NCI-H526 treated with DMSO at 0.1 percent for 48 hours (cell line): ENCODE measurements around the gene MFSD8.
A peak's percentile ranks its signal among the peaks of the same experiment; 100 is the strongest.
"Not testable (repeated sequence)": the region's sequence is repeated elsewhere in the genome, so short reads cannot be mapped to it uniquely, and the experiment has no call there.

Experiments used
- DNase-seq: peaks from one replicate; lab custom pipeline; 2025; lab: John Stamatoyannopoulos, UW

MFSD8 gene

GRCh38 chr4:127965062-127965802 lies at the start of gene MFSD8, which contains the start of gene ABHD18:
MFSD8 (minus strand) TSS chr4:127965173; CDS start chr4:127965133, 40 bp downstream.
ABHD18 (plus strand) TSS chr4:127965406; CDS start chr4:127982956, 17,550 bp downstream.
- DNase-seq = peak; percentile 96

GRCh38 chr4:128009428-128009827 lies 44.5 kb upstream of the MFSD8 start:
- DNase-seq = no peak

GRCh38 chr4:128006592-128006991 lies 41.6 kb upstream of the MFSD8 start:
- no peak for DNase-seq

- no peak for DNase-seq
Measured at GRCh38 chr4:127997534-127998388, 32.8 kb upstream of the MFSD8 start.

GRCh38 chr4:127996521-127996920 lies 31.5 kb upstream of the MFSD8 start:
- DNase-seq = not testable (repeated sequence)

GRCh38 chr4:127995776-127996175 lies 30.8 kb upstream of the MFSD8 start:
- DNase-seq = no peak

GRCh38 chr4:127993151-127993550 lies 28.2 kb upstream of the MFSD8 start:
- no peak for DNase-seq

- no peak for DNase-seq
Measured at GRCh38 chr4:127988638-127989037, 23.7 kb upstream of the MFSD8 start.

GRCh38 chr4:127985989-127986388 lies 21.0 kb upstream of the MFSD8 start:
- no peak for DNase-seq

GRCh38 chr4:127982445-127982844 lies 17.5 kb upstream of the MFSD8 start:
- DNase-seq = no peak

- DNase-seq = no peak
Measured at GRCh38 chr4:127978930-127979329, 14.0 kb upstream of the MFSD8 start.

- no peak for DNase-seq
Measured at GRCh38 chr4:127975121-127975770, 10.3 kb upstream of the MFSD8 start.

GRCh38 chr4:127970925-127971324 lies 6.0 kb upstream of the MFSD8 start:
- DNase-seq = not testable (repeated sequence)

- no peak for DNase-seq
Measured at GRCh38 chr4:127968586-127968985, 3.6 kb upstream of the MFSD8 start.

- DNase-seq = no peak
Measured at GRCh38 chr4:127967141-127967775, 2.3 kb upstream of the MFSD8 start.

GRCh38 chr4:127965803-127966175 lies 816 bp upstream of the MFSD8 start:
- peak; percentile 80 for DNase-seq

GRCh38 chr4:127964426-127965061 lies 429 bp downstream of the MFSD8 start:
- not testable (repeated sequence) for DNase-seq

GRCh38 chr4:127963633-127964398 lies 1.2 kb downstream of the MFSD8 start:
- not testable (repeated sequence) for DNase-seq

GRCh38 chr4:127959794-127960193 lies 5.2 kb downstream of the MFSD8 start:
- no peak for DNase-seq

- no peak for DNase-seq
Measured at GRCh38 chr4:127957105-127957504, 7.9 kb downstream of the MFSD8 start.

GRCh38 chr4:127936974-127937373 lies 28.0 kb downstream of the MFSD8 start:
- DNase-seq = no peak
